PFSK-1 (cell line): ENCODE measurements around the gene B3GNT4.

Source experiments
- POLR2AphosphoS5 ChIP-seq: IDR thresholded peaks from 2 replicates; pipeline ENCODE4 v1.6.1; 2012; ENCODE audit warnings: low read depth, mild to moderate bottlenecking, control low read depth, low read length, moderate library complexity
- REST ChIP-seq, 2 experiments: IDR thresholded peaks; 2 replicates each; pipeline versions ENCODE4 v1.6.1 to v1.8.0; 2011 to 2012; ENCODE audit warnings: low read depth in 2 of 2, low read length in 2 of 2, control low read depth in 1 of 2, inconsistent platforms in 1 of 2, mild to moderate bottlenecking in 1 of 2, moderate library complexity in 1 of 2; ENCODE audit not compliant: insufficient read depth in 1 of 2
- SIN3A ChIP-seq: IDR thresholded peaks from 2 replicates; pipeline ENCODE4 v1.6.1; 2012; ENCODE audit warnings: mild to moderate bottlenecking, low read length, moderate library complexity, borderline replicate concordance; ENCODE audit not compliant: insufficient read depth
- TAF1 ChIP-seq: IDR thresholded peaks from 2 replicates; pipeline ENCODE4 v1.6.1; 2012; ENCODE audit warnings: low read length, control low read depth, borderline replicate concordance; ENCODE audit not compliant: insufficient read depth

GRCh38 chr12:122230798-122231197, 27.3 kb downstream of the B3GNT4 start:
- TF ChIP-seq SIN3A: no peak
- TF ChIP-seq POLR2AphosphoS5: no peak
- TF ChIP-seq REST (IDR thresholded peaks at IDR 0.05; ENCODE audit: insufficient read depth in 1 of 2, low read depth in 2 of 2, low read length in 2 of 2): no peak
- TF ChIP-seq TAF1: no peak
